HepG2 (cell line): ENCODE results near the gene PTMA. TPM values are rescaled to one million over a fixed set of nuclear protein-coding genes. Genes with fewer than 3 reads are reported as not detected.

Experiments
- AHR ChIP-seq: IDR thresholded peaks from 2 replicates; pipeline ENCODE4 v1.6.1; 2018; ENCODE audit warnings: missing genetic modification reagents, missing compliant biosample characterization
- FOXA3 ChIP-seq: IDR thresholded peaks from 2 replicates; pipeline ENCODE4 v1.6.1; 2016; ENCODE audit warnings: missing genetic modification reagents, missing compliant biosample characterization
- KLF9 ChIP-seq: IDR thresholded peaks from 2 replicates; pipeline ENCODE4 v1.6.1; 2016; ENCODE audit warnings: low read depth
- MED8 ChIP-seq: sonication (generic); formaldehyde crosslinking; IDR thresholded peaks from 2 replicates; pipeline ENCODE4 v1.8.1; 2023; ENCODE audit warnings: mild to moderate bottlenecking, missing genetic modification reagents; ENCODE audit not compliant: insufficient replicate concordance
- NFIC ChIP-seq: IDR thresholded peaks from 2 replicates; pipeline ENCODE4 v1.6.1; 2012; ENCODE audit warnings: mild to moderate bottlenecking, low read length, inconsistent platforms
- PCBP1 ChIP-seq: fragments of 200-400 bp; formaldehyde crosslinking; IDR thresholded peaks from 2 replicates; pipeline ENCODE4 v1.6.1; 2017; ENCODE audit warnings: mild to moderate bottlenecking, low read depth, low read length, borderline replicate concordance
- RFXANK ChIP-seq: IDR thresholded peaks from 2 replicates; pipeline ENCODE4 v1.6.1; 2016
- ZFP36 ChIP-seq: fragments of 150-350 bp; IDR thresholded peaks from 2 replicates; pipeline ENCODE4 v1.6.1; 2018; ENCODE audit warnings: borderline replicate concordance, low read length, low read depth; ENCODE audit not compliant: partially characterized antibody
- ZKSCAN8 ChIP-seq: IDR thresholded peaks from 2 replicates; pipeline ENCODE4 v1.6.1; 2016; ENCODE audit warnings: borderline replicate concordance, missing genetic modification reagents, missing compliant biosample characterization
- ZNF605 ChIP-seq: sonication (generic); formaldehyde crosslinking; IDR thresholded peaks from 2 replicates; pipeline ENCODE4 v1.8.0; 2022; ENCODE audit warnings: mild to moderate bottlenecking, missing genetic modification reagents
- ZNF652 ChIP-seq: IDR thresholded peaks from 2 replicates; pipeline ENCODE4 v1.6.1; 2016; ENCODE audit warnings: low read depth, borderline replicate concordance
- ZNF761 ChIP-seq: sonication (generic); formaldehyde crosslinking; conservative IDR thresholded peaks from 2 replicates; pipeline ENCODE4 v1.4.0; 2020; ENCODE audit warnings: mild to moderate bottlenecking, missing genetic modification reagents
- polyA plus RNA-seq, 8 experiments: library from polyadenylated mRNA; depleted of rRNA in 3 of 8; stranded (reverse) in 7 of 8; unstranded in 1 of 8; fragments of >200 nt; fragmentation: Illumina TruSeq in 4 of 8; extraction: Trizol in 4 of 8; gene quantifications; 2 replicates each; pipeline versions ENCODE4 v1.2.1 to v1.2.3, GENCODE V29; 2011 to 2016; ENCODE audit warnings: low read depth in 4 of 8, missing spikeins in 1 of 8, mixed read lengths in 1 of 8; ENCODE audit not compliant: insufficient read depth in 1 of 8
- total RNA-seq, 5 experiments: library from RNA; depleted of rRNA; stranded (reverse); fragments of >200 nt; fragmentation: Illumina TruSeq; extraction: Trizol; gene quantifications; 2 replicates each; pipeline ENCODE4 v1.2.3, GENCODE V29; 2016; ENCODE audit warnings: low read depth in 1 of 5
- TF ChIP-seq, protein P1 (sequence below): sonication (generic); formaldehyde crosslinking; IDR thresholded peaks from 2 replicates; pipeline ENCODE4 v1.9.0; 2021; ENCODE audit warnings: missing genetic modification reagents, mild to moderate bottlenecking, borderline replicate concordance
- TF ChIP-seq, protein P2 (sequence below): sonication (generic); formaldehyde crosslinking; IDR thresholded peaks from 2 replicates; pipeline ENCODE4 v1.5.1; 2020; ENCODE audit warnings: missing genetic modification reagents, mild to moderate bottlenecking, borderline replicate concordance
- TF ChIP-seq, protein P3 (sequence below): sonication (generic); formaldehyde crosslinking; IDR thresholded peaks from 2 replicates; pipeline ENCODE4 v1.5.0; 2020; ENCODE audit warnings: missing genetic modification reagents
- TF ChIP-seq, protein P4 (sequence below): sonication (generic); formaldehyde crosslinking; IDR thresholded peaks from 2 replicates; pipeline ENCODE4 v1.4.0; 2020; ENCODE audit warnings: low read depth, mild to moderate bottlenecking, missing genetic modification reagents
- TF ChIP-seq, protein P5 (sequence below): sonication (generic); formaldehyde crosslinking; IDR thresholded peaks from 2 replicates; pipeline ENCODE4 v1.5.0; 2020; ENCODE audit warnings: missing genetic modification reagents
- TF ChIP-seq, protein P6 (sequence below): sonication (generic); formaldehyde crosslinking; IDR thresholded peaks from 2 replicates; pipeline ENCODE4 v1.5.0; 2020; ENCODE audit warnings: mild to moderate bottlenecking, missing genetic modification reagents
- TF ChIP-seq, protein P7 (sequence below): sonication (generic); formaldehyde crosslinking; IDR thresholded peaks from 2 replicates; pipeline ENCODE4 v1.5.0; 2020; ENCODE audit warnings: missing genetic modification reagents, mild to moderate bottlenecking, borderline replicate concordance

The PTMA gene
- total and polyA plus RNA-seq, 2 of the 13 experiments (the other 11 are each of a cell fraction or from before 2014, with no cell fraction given): 190 to 1,086 TPM

DNA sequence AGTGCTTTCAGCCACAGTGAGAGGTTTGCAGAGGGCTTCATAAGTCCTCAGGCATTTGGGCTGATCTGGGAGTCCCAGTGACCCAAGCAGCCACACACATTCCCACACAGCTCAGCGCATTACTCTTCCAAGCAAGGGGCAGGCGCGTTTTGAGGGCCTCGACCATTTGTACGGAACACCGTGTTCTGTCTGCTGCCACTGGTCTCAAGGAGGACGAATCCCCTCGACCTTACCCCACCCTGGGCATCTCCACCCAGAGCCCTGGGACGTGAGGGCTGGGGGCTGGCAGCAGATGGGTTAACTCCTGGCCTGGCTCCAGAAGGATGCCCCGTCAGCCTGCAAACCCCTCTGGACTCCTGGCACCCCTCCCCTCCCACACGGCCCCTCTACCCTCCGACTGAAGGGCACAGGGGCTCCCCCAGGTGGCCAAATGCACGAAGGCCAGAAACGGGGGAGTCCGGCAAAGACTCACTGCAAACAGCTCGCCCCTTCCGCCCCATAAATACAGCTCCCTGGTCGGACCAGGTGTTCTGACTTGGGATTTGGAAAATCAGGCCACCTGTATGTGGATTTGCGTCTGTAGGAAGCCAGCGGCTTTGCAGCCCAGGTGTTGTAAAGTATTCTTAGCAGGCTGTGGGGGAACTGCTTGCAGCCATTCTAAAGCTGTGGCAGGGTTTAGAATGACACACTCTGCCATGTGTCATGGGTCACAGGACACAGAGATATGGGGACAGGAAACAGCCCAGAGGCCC, 33.6 kb upstream of the PTMA start (continued):
- TF ChIP-seq, protein P1, sequence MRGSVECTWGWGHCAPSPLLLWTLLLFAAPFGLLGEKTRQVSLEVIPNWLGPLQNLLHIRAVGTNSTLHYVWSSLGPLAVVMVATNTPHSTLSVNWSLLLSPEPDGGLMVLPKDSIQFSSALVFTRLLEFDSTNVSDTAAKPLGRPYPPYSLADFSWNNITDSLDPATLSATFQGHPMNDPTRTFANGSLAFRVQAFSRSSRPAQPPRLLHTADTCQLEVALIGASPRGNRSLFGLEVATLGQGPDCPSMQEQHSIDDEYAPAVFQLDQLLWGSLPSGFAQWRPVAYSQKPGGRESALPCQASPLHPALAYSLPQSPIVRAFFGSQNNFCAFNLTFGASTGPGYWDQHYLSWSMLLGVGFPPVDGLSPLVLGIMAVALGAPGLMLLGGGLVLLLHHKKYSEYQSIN (CRISPR knock-in tag): no peak
- TF ChIP-seq MED8 (CRISPR knock-in tag) (no peak), PCBP1 (0 out of 2 replicates have a peak, but pooled peaks have one; percentile 62), AHR (no peak), ZKSCAN8 (CRISPR knock-in tag) (no peak), FOXA3 (no peak), KLF9 (no peak), ZNF652 (peak; percentile 30; the same call in 1 of the 2 replicates), ZNF605 (CRISPR knock-in tag) (peak; percentile 21; the same call in 1 of the 2 replicates), ZFP36 (no peak), RFXANK (CRISPR knock-in tag) (no peak), NFIC (no peak), ZNF761 (CRISPR knock-in tag) (no peak; the same call in 1 of the 2 replicates)
- TF ChIP-seq, protein P2, sequence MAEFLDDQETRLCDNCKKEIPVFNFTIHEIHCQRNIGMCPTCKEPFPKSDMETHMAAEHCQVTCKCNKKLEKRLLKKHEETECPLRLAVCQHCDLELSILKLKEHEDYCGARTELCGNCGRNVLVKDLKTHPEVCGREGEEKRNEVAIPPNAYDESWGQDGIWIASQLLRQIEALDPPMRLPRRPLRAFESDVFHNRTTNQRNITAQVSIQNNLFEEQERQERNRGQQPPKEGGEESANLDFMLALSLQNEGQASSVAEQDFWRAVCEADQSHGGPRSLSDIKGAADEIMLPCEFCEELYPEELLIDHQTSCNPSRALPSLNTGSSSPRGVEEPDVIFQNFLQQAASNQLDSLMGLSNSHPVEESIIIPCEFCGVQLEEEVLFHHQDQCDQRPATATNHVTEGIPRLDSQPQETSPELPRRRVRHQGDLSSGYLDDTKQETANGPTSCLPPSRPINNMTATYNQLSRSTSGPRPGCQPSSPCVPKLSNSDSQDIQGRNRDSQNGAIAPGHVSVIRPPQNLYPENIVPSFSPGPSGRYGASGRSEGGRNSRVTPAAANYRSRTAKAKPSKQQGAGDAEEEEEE (CRISPR knock-in tag): no peak
- TF ChIP-seq, protein P3, sequence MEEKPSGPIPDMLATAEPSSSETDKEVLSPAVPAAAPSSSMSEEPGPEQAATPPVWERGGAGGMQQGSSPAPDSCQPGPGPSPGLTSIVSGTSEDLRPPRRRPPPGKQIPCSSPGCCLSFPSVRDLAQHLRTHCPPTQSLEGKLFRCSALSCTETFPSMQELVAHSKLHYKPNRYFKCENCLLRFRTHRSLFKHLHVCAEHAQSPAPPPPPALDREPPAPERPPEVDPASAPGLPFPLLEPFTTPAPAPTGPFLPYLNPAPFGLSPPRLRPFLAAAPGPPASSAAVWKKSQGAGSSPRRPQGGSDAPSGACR (CRISPR knock-in tag): no peak
- TF ChIP-seq, protein P4, sequence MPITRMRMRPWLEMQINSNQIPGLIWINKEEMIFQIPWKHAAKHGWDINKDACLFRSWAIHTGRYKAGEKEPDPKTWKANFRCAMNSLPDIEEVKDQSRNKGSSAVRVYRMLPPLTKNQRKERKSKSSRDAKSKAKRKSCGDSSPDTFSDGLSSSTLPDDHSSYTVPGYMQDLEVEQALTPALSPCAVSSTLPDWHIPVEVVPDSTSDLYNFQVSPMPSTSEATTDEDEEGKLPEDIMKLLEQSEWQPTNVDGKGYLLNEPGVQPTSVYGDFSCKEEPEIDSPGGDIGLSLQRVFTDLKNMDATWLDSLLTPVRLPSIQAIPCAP (CRISPR knock-in tag): no peak
- TF ChIP-seq, protein P5, sequence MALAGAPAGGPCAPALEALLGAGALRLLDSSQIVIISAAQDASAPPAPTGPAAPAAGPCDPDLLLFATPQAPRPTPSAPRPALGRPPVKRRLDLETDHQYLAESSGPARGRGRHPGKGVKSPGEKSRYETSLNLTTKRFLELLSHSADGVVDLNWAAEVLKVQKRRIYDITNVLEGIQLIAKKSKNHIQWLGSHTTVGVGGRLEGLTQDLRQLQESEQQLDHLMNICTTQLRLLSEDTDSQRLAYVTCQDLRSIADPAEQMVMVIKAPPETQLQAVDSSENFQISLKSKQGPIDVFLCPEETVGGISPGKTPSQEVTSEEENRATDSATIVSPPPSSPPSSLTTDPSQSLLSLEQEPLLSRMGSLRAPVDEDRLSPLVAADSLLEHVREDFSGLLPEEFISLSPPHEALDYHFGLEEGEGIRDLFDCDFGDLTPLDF (CRISPR knock-in tag): no peak
- TF ChIP-seq, protein P6, sequence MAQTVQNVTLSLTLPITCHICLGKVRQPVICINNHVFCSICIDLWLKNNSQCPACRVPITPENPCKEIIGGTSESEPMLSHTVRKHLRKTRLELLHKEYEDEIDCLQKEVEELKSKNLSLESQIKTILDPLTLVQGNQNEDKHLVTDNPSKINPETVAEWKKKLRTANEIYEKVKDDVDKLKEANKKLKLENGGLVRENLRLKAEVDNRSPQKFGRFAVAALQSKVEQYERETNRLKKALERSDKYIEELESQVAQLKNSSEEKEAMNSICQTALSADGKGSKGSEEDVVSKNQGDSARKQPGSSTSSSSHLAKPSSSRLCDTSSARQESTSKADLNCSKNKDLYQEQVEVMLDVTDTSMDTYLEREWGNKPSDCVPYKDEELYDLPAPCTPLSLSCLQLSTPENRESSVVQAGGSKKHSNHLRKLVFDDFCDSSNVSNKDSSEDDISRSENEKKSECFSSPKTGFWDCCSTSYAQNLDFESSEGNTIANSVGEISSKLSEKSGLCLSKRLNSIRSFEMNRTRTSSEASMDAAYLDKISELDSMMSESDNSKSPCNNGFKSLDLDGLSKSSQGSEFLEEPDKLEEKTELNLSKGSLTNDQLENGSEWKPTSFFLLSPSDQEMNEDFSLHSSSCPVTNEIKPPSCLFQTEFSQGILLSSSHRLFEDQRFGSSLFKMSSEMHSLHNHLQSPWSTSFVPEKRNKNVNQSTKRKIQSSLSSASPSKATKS: no peak
- TF ChIP-seq, protein P7, sequence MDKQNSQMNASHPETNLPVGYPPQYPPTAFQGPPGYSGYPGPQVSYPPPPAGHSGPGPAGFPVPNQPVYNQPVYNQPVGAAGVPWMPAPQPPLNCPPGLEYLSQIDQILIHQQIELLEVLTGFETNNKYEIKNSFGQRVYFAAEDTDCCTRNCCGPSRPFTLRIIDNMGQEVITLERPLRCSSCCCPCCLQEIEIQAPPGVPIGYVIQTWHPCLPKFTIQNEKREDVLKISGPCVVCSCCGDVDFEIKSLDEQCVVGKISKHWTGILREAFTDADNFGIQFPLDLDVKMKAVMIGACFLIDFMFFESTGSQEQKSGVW (CRISPR knock-in tag): no peak
